HL-60/S4 treated with retinoic acid at 250 ng/mL for 4 days and 3 days (cell line): ENCODE measurements around the gene TBPL1.
"Not testable (repeated sequence)": the region's sequence is repeated elsewhere in the genome, so short reads cannot be mapped to it uniquely, and the experiment has no call there.

Source experiments
- in situ Hi-C: fragments of 300-500 bp; cut with MboI; formaldehyde crosslinking; loops from 2 replicates; pipeline ENCODE4 v1.7.0; 2022; ENCODE audit warnings: low sequenced_read_pairs

The TBPL1 gene

DNA sequence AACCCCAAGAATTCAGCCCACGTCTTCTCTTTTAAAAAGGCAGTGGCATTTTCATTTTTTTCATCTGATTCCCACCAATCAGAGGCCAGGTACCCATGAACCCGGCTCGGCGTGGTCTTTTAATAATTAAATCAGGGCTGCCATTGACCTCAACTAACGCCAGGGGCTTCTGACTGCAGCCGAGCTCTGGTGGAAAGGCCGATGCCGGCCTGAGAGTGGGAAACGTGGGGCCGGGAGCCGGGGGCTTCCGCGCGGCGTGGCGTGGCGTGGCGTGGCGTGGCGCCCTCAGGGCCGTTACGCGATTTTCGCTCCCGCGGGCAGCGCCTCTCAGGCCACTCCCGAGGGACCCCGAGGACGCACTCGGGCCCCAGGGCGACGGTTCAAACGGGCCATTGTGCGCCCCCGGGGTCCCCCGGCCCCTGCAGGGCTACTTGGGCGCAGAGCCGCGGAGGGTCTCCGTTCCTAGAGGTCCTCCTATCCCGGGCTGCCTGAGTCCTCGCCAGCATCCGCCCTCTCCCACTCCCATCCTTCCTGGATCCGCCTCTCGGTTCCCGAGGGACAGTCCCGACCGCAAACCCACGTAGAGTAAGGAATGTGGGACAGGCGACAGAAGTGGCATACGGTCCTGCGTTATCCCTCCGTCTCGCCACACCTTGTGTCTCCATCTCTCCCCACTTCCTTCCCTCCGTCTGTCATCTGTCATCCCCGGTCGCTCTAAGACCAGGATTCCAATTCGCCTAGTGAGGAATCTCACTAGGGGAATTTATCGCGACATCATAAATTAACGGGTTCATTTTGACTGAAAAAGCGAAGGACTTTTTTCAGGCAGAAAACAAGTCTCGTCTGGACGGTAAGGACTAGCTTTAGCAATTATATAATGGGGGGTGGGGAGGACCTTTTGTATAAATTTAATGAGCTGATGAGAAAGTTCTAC, 876 bp upstream of the TBPL1 start:
- in situ Hi-C loops, result no loop called here

- in situ Hi-C loops, result no loop called here
These were observed 801 bp downstream of the TBPL1 start for GRCh38 chr6:133953634-133954415.

DNA sequence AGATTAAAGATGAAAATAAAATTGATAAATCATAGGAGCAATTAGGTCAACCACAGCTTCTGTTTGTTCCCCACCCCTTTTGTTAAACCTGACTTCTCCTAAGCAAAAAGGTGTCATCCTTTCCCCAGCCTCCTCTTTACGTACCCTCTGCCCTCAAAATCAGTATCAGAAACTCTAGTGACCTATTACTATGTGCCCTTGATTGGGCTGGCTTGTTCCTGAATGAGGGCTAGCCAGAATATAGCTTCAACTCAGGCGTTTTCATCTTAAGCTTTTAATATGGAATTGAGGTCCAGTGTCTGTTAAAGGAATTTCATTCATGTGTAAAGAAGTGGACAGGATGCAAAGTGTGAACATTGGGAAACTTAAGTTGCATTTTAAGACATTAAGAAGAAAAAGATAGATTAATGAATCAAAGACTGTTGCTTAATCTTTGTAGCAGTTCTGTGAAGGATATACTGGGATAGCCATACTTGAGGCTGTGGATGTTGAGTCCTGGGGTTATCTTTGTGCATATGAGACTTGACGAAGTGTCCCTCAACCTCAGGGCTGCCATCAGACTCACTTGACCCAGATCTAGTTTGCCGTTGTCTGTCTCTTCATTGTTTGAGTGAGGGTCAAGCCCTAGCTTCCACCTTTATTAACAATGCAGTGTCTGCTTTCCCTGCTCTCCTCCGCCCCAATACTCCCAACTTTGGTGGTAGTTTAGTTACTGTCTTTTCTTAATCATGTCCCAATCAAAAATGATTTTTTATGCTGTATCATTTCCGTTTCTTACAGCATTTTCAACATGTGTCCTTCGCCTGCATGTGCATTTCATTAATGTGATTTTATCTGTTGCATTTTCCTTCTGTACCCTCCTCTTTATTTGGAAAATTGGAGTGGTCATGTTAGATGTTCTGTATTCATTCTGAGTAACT, 1.9 kb downstream of the TBPL1 start:
- in situ Hi-C loops, result no loop called here

GRCh38 chr6:133955582-133956415, 2.8 kb downstream of the TBPL1 start:
- in situ Hi-C loops, result no loop called here

DNA sequence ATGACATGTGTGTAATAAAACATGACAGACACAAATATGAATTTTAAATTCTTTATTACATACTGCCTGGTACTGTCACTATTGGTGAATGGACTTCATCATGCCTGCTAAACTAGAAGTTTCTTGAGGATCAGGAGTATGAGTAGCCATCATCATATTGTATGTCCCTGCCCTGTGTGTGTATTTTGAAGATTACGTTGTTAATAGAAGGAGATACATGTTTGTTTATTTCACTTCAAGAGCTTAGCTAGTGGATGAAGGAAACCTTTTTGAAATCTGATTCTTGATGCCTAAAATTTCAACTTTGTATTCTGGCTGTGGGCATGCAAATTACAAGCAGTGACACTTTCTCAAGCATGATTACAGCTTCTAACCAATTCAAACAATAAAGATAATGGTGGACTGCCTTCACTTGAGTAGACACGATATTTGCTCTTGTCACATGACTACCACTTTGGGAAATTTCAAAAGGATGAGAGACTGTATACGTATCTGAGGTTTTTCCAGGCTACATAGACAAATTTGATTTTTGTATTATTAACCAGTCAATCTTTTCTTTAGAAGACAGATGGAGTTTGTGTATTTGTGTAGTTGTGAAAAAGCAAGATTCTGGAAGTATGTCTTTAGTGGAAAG, 3.5 kb downstream of the TBPL1 start:
- in situ Hi-C loops, result no loop called here

- in situ Hi-C loops, result no loop called here
These were observed 4.2 kb downstream of the TBPL1 start for GRCh38 chr6:133957227-133957626.

GRCh38 chr6:133957780-133958242, 4.8 kb downstream of the TBPL1 start:
- in situ Hi-C loops, result no loop called here

GRCh38 chr6:133958791-133959190, 5.8 kb downstream of the TBPL1 start:
- in situ Hi-C loops, result no loop called here

GRCh38 chr6:133959667-133960368, 6.8 kb downstream of the TBPL1 start:
- in situ Hi-C loops, result no loop called here

DNA sequence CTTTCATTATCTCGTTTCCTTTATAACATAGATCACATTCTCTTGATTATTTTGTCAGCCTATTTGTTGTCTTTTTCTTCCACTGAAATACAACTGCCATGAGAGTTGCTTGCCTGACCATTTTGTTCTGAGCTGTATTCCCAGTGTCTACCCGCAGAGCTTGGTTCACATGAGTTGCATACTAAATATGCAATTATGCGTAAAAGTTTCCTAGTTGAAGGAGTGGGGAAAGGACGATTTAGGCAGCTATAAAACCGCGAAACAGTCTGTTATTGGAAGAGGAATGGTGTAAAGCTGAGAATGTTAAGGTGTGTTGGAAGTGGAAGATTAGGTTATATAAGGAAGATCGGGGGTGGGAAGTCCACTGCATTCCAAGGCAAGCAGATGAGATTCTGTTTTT, 8.8 kb downstream of the TBPL1 start:
- in situ Hi-C loops, result no loop called here

DNA sequence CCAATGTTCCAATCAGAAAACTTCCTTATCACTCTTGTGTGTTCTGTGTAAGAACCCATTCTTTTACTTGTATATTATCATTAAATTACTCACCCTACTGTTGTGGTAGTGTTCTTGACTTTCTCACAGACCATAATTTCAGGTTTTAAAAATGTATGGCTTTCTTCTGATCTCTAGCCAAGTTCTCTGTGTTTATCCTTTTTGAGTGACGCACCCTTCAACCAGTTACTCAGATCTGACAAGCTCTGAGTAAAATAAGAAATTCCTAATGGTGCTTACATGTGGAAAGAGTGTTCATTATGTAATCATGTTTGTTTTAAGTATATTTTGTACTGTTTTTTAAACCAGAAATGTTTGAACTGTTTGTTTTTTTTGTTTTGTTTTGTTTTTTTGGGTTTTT, 11.0 kb downstream of the TBPL1 start:
- in situ Hi-C loops, result no loop called here

GRCh38 chr6:133964702-133965101, 11.7 kb downstream of the TBPL1 start:
- in situ Hi-C loops, result no loop called here

DNA sequence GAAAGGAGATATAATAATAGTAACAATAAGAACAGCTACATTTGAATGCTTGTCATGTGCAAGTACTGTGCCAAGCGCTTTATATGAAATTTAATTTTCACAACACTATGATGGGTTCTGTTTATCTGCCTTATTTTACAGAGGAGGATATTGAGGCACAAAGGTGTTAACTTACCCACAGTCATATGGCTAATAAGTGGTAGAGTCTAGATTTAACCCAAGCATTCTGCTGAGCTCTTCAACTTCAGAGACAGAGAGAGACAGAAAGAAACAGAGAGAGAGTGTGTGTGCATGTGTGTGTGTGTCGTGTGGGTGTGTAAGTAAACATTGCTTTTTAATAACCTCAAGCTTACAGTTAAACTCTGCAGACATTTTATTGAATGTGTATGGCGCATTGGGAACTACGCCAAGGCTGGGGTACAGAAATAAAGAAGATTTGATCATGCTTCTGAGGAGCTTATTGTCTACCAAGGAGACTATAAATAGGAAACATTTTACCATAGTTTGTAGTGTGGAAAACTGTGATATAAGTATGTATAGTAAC, 12.9 kb downstream of the TBPL1 start:
- in situ Hi-C loops, result no loop called here

- in situ Hi-C loops, result no loop called here
These were observed 13.8 kb downstream of the TBPL1 start for GRCh38 chr6:133966654-133967329.

- in situ Hi-C loops, result no loop called here
These were observed 14.3 kb downstream of the TBPL1 start for GRCh38 chr6:133967347-133967746.

DNA sequence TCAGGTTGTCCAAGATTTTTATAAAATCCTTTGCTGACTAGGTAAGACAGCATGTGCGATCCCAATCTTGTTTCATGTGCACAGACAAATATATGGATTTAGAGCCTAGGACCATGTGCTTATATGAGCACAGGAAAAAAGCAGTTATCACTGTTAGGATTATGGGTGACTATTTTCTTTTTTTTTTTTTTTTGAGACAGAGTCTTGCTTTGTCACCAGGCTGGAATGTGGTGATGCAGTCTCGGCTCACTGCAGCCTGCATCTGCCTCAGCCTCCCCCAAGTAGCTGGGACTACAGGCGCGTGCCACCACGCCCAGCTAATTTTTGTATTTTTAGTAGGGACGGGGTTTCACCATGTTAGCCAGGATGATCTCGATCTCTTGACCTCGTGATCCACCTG, 14.8 kb downstream of the TBPL1 start:
- in situ Hi-C loops, result not testable (repeated sequence)

- in situ Hi-C loops, result no loop called here
These were observed 16.4 kb downstream of the TBPL1 start for GRCh38 chr6:133969285-133969920.

GRCh38 chr6:133969921-133970295, 16.9 kb downstream of the TBPL1 start:
- in situ Hi-C loops, result no loop called here
